SJCRH30 (cell line): ENCODE results near the gene RPL36A. TPM values are rescaled to one million over a fixed set of nuclear protein-coding genes. Genes with fewer than 3 reads are reported as not detected.

Source experiments
- total RNA-seq: library from RNA; depleted of rRNA; stranded (reverse); fragments of >200 nt; shearing (Covaris generic); gene quantifications from 2 replicates; pipeline ENCODE4 v1.2.3, GENCODE V29; 2014; rRNA removed

RPL36A gene
- total RNA-seq, 1 experiment from 2014 or later, result 4,118 TPM

Other genes with a start within 250 kb of the RPL36A start
- gene DRP2, start 171.2 kb upstream of the RPL36A start, total RNA-seq, result 2.7 and 3.4 TPM in 2 replicates
- gene TAF7L, start 99.7 kb upstream of the RPL36A start, total RNA-seq, result 0.10 and 0.13 TPM in 2 replicates
- gene TIMM8A, start 42.3 kb upstream of the RPL36A start, total RNA-seq, result 20.5 and 21.0 TPM in 2 replicates
- 0.05 TPM in 1 of 2 replicates, not detected in the other for gene BTK, start 4.8 kb upstream of the RPL36A start, total RNA-seq
- gene GLA, start 16.9 kb downstream of the RPL36A start, total RNA-seq, result 55.9 and 58.5 TPM in 2 replicates
- 82.4 and 83.3 TPM in 2 replicates for gene HNRNPH2, start 17.2 kb downstream of the RPL36A start, total RNA-seq
- gene ARMCX4, start 94.4 kb downstream of the RPL36A start, total RNA-seq, result 4.2 and 4.5 TPM in 2 replicates
- gene ARMCX1, start 159.5 kb downstream of the RPL36A start, total RNA-seq, result 71.7 and 81.5 TPM in 2 replicates
- gene ARMCX6, start 227.0 kb downstream of the RPL36A start, total RNA-seq, result 45.4 and 48.2 TPM in 2 replicates
- gene ARMCX3, start 232.1 kb downstream of the RPL36A start, total RNA-seq, result 54.7 and 58.3 TPM in 2 replicates